Calu3 (cell line): Measurements from ENCODE around the gene MPDZ. TPM values are rescaled to one million over a fixed set of nuclear protein-coding genes. Genes with fewer than 3 reads are reported as not detected.

ENCODE experiments used
- BruUV-seq: library from RNA; stranded (reverse); fragments of 400-500 nt; replicated peaks from 2 replicates; lab custom pipeline; 2021; lab: Mats Ljungman, UMichigan
- CTCF ChIA-PET: fragments of 300-600 bp; sonication (Branson Sonifier 250); formaldehyde crosslinking; loops from one replicate; lab custom pipeline; 2022; ENCODE audit warnings: antibody characterized with exemption; lab: Charles Lee
- DNase-seq: peaks from one replicate; pipeline ENCODE4 v3.0.0; 2022
- H3K27ac Mint-ChIP-seq: one replicate; pipeline ENCODE4 v1.8.0; 2022; ENCODE audit warnings: mixed read lengths; ENCODE audit not compliant: unreplicated experiment
- H3K27me3 Mint-ChIP-seq: one replicate; pipeline ENCODE4 v1.8.0; 2022; ENCODE audit warnings: mixed read lengths; ENCODE audit not compliant: unreplicated experiment
- H3K36me3 Mint-ChIP-seq: one replicate; pipeline ENCODE4 v1.8.0; 2022; ENCODE audit warnings: mild to moderate bottlenecking, moderate library complexity, mixed read lengths; ENCODE audit not compliant: insufficient read depth, unreplicated experiment
- H3K4me1 Mint-ChIP-seq: one replicate; pipeline ENCODE4 v1.8.0; 2022; ENCODE audit warnings: mild to moderate bottlenecking, low read depth, mixed read lengths; ENCODE audit not compliant: unreplicated experiment
- H3K4me3 Mint-ChIP-seq: one replicate; pipeline ENCODE4 v1.8.0; 2022; ENCODE audit warnings: mild to moderate bottlenecking, low read depth, moderate library complexity, mixed read lengths; ENCODE audit not compliant: unreplicated experiment
- H3K9me3 Mint-ChIP-seq: one replicate; pipeline ENCODE4 v1.8.0; 2022; ENCODE audit warnings: low read depth, mixed read lengths; ENCODE audit not compliant: unreplicated experiment
- CTCF ChIP-seq: fragments of 200-600 bp; IDR thresholded peaks from one replicate; pipeline ENCODE4 v1.8.0; 2022; ENCODE audit warnings: antibody characterized with exemption; ENCODE audit not compliant: unreplicated experiment
- intact Hi-C: fragments of 100-400 bp; cut with micrococcal nuclease; formaldehyde crosslinking; loops from one replicate; pipeline ENCODE4 v1.10.0; 2022; ENCODE audit not compliant: unreplicated experiment
- total RNA-seq: library from RNA; stranded (reverse); gene quantifications from 2 replicates; pipeline ENCODE4 v1.2.3, GENCODE V29; 2022

Gene MPDZ
- total RNA-seq, 1 experiment from 2014 or later: not detected

GRCh38 chr9:13266167-13266566, 13.3 kb downstream of the MPDZ start:
- H3K27ac Mint-ChIP-seq: no peak overlapping the region
- no TSS peak for BruUV-seq
- CTCF ChIA-PET: no interaction called here
- H3K4me1 Mint-ChIP-seq: peaks cover 8% of the 10 kb centered on the region
- DNase-seq: no peak
- no peaks in the 10 kb centered on the region for H3K9me3 Mint-ChIP-seq
- no peaks in the 10 kb centered on the region for H3K36me3 Mint-ChIP-seq
- intact Hi-C loops: no loop called here
- TF ChIP-seq CTCF: no peak
- no peak overlapping the region for H3K4me3 Mint-ChIP-seq
- no peaks in the 10 kb centered on the region for H3K27me3 Mint-ChIP-seq

DNA sequence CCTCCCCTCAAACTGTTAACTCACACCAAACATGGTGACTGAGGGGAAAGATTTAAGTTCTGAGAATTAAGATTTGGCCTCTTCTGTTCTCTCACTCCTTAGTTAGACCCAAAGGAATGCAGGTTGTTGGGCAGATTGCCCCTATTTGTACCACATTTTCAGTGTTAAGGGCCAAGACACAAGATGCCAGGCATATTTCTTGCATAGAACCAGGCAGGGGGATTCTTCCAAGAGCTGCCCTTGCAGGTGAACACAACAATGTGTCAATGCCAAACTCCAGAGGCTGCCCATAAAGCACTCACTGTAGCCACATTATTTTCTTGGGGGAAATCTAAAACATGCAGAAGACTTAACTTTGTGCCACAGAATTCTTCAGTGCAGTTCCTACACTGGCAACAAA, 14.7 kb downstream of the MPDZ start:
- no peak overlapping the region for H3K27ac Mint-ChIP-seq
- intact Hi-C loops: no loop called here

DNA sequence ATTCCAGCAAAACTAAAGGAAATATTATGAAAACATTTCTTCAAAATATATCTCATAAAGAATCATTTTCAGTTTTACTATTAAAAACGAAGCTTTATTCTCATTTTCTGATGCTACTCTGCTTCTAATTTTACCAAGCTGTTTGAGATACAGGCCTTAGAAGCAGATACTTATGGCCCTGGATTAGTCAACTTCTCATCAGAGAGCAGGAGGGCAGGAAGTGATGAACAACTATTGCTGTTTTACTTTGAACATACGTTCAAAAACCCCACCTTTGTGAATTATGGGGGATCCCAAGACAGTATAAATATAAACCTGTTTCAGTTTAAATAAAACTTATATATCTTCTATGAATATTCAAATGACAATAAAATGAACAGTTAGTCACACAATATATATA, 16.0 kb downstream of the MPDZ start:
- no peak overlapping the region for H3K4me3 Mint-ChIP-seq
- CTCF ChIA-PET: no interaction called here
- TF ChIP-seq CTCF: no peak
- H3K27me3 Mint-ChIP-seq: no peaks in the 10 kb centered on the region
- DNase-seq: no peak
- H3K9me3 Mint-ChIP-seq: peaks cover 2% of the 10 kb centered on the region
- H3K36me3 Mint-ChIP-seq: no peaks in the 10 kb centered on the region
- BruUV-seq: no TSS peak
- H3K27ac Mint-ChIP-seq: no peak overlapping the region
- intact Hi-C loops: no loop called here
- peaks cover 5% of the 10 kb centered on the region for H3K4me1 Mint-ChIP-seq

More for the DNA sequence above, 14.7 kb downstream of the MPDZ start:
- peaks cover 8% of the 10 kb centered on the region for H3K4me1 Mint-ChIP-seq
- CTCF ChIA-PET: no interaction called here
- no peak for DNase-seq
- no peaks in the 10 kb centered on the region for H3K27me3 Mint-ChIP-seq
- H3K36me3 Mint-ChIP-seq: no peaks in the 10 kb centered on the region
- H3K4me3 Mint-ChIP-seq: no peak overlapping the region
- no peaks in the 10 kb centered on the region for H3K9me3 Mint-ChIP-seq
- TF ChIP-seq CTCF: no peak
- BruUV-seq: no TSS peak

GRCh38 chr9:13252852-13253251, 26.6 kb downstream of the MPDZ start:
- Mint-ChIP-seq H3K36me3 (no peaks in the 10 kb centered on the region), H3K4me1 (no peaks in the 10 kb centered on the region), H3K27ac (no peak overlapping the region)

More at GRCh38 chr9:13252852-13253251, 26.6 kb downstream of the MPDZ start:
- intact Hi-C loops: no loop called here
- DNase-seq: no peak
- CTCF ChIA-PET: no interaction called here
- TF ChIP-seq CTCF: no peak
- BruUV-seq: no TSS peak
- Mint-ChIP-seq H3K9me3 (no peaks in the 10 kb centered on the region), H3K27me3 (peaks cover 12% of the 10 kb centered on the region), H3K4me3 (no peak overlapping the region)
